WTC11 (cell line): ENCODE data around the gene PPP2R1B. TPM values are rescaled to one million over a fixed set of nuclear protein-coding genes. Genes with fewer than 3 reads are reported as not detected.
A peak's percentile ranks its signal among the peaks of the same experiment; 100 is the strongest.
"Not testable (repeated sequence)": the region's sequence is repeated elsewhere in the genome, so short reads cannot be mapped to it uniquely, and the experiment has no call there.

Experiments used
- ATAC-seq: fragments of 200-7000 bp; cut with Tn5 transposase; 2 replicates; pipeline ENCODE4 v1.10.0; 2021; ENCODE audit warnings: mild to moderate bottlenecking, moderate library complexity
- CTCF ChIA-PET: fragments of 300-600 bp; sonication (Branson Sonifier 250); formaldehyde crosslinking; loops from one replicate; lab custom pipeline; 2021; ENCODE audit warnings: antibody characterized with exemption; lab: Charles Lee
- POLR2A ChIA-PET: fragments of 350-600 bp; sonication (Branson Sonifier 250); formaldehyde crosslinking; loops from one replicate; lab custom pipeline; 2021; ENCODE audit warnings: antibody characterized with exemption; lab: Charles Lee
- DNase-seq: peaks from one replicate; pipeline ENCODE4 v3.0.0; 2021; ENCODE audit warnings: low spot score
- H3K27ac Mint-ChIP-seq: 2 replicates; pipeline ENCODE4 v1.8.0; 2021; ENCODE audit warnings: mixed read lengths
- H3K27me3 Mint-ChIP-seq: 2 replicates; pipeline ENCODE4 v1.8.0; 2021; ENCODE audit warnings: low read depth, mild to moderate bottlenecking, moderate library complexity, mixed read lengths
- H3K36me3 Mint-ChIP-seq: 2 replicates; pipeline ENCODE4 v1.8.0; 2021; ENCODE audit warnings: mixed read lengths
- H3K4me1 Mint-ChIP-seq: 2 replicates; pipeline ENCODE4 v1.8.0; 2022; ENCODE audit warnings: mixed read lengths
- H3K4me3 Mint-ChIP-seq: 2 replicates; pipeline ENCODE4 v1.8.0; 2021; ENCODE audit warnings: mild to moderate bottlenecking, moderate library complexity, mixed read lengths
- H3K9me3 Mint-ChIP-seq: 2 replicates; pipeline ENCODE4 v1.8.0; 2021; ENCODE audit warnings: mixed read lengths
- EMX1 ChIP-seq: fragments of 250-450 bp; sonication (Bioruptor Pico); IDR thresholded peaks from 2 replicates; pipeline ENCODE4 v1.8.0; 2021; ENCODE audit warnings: mild to moderate bottlenecking
- ETV6 ChIP-seq: sonication (generic); formaldehyde crosslinking; IDR thresholded peaks from 2 replicates; pipeline ENCODE4 v1.8.1; 2022; ENCODE audit warnings: mild to moderate bottlenecking, missing genetic modification reagents
- JAZF1 ChIP-seq: fragments of 250-450 bp; sonication (Bioruptor Pico); IDR thresholded peaks from 2 replicates; pipeline ENCODE4 v1.9.0; 2021; ENCODE audit warnings: moderate library complexity, mild to moderate bottlenecking, inconsistent platforms
- PRRX2 ChIP-seq: fragments of 250-450 bp; sonication (Bioruptor Pico); IDR thresholded peaks from 2 replicates; pipeline ENCODE4 v1.8.0; 2021; ENCODE audit warnings: mild to moderate bottlenecking
- SOX15 ChIP-seq: fragments of 250-450 bp; sonication (Bioruptor Pico); IDR thresholded peaks from 2 replicates; pipeline ENCODE4 v1.9.0; 2021; ENCODE audit warnings: mild to moderate bottlenecking
- ZNF138 ChIP-seq: sonication (generic); formaldehyde crosslinking; conservative IDR thresholded peaks from 2 replicates; pipeline ENCODE4 v1.8.1; 2022; ENCODE audit warnings: mild to moderate bottlenecking, moderate library complexity, missing genetic modification reagents
- ZNF219 ChIP-seq: sonication (generic); formaldehyde crosslinking; IDR thresholded peaks from 2 replicates; pipeline ENCODE4 v1.8.0; 2023; ENCODE audit warnings: missing genetic modification reagents, mild to moderate bottlenecking, borderline replicate concordance
- ZNF263 ChIP-seq: sonication (generic); formaldehyde crosslinking; IDR thresholded peaks from 2 replicates; pipeline ENCODE4 v1.8.1; 2022; ENCODE audit warnings: low read depth, mild to moderate bottlenecking, moderate library complexity, missing genetic modification reagents
- ZNF317 ChIP-seq: sonication (generic); formaldehyde crosslinking; IDR thresholded peaks from 2 replicates; pipeline ENCODE4 v1.8.1; 2023; ENCODE audit warnings: low read depth, mild to moderate bottlenecking, moderate library complexity, missing genetic modification reagents, borderline replicate concordance
- ZNF416 ChIP-seq: fragments of 250-450 bp; sonication (Bioruptor Pico); IDR thresholded peaks from 2 replicates; pipeline ENCODE4 v1.9.0; 2021; ENCODE audit warnings: mild to moderate bottlenecking, inconsistent platforms
- ZNF532 ChIP-seq: fragments of 250-450 bp; sonication (Bioruptor Pico); IDR thresholded peaks from 2 replicates; pipeline ENCODE4 v1.9.0; 2021; ENCODE audit warnings: mild to moderate bottlenecking, borderline replicate concordance
- ZSCAN18 ChIP-seq: fragments of 250-450 bp; sonication (Bioruptor Pico); IDR thresholded peaks from 2 replicates; pipeline ENCODE4 v2.1.2; 2022; ENCODE audit warnings: mild to moderate bottlenecking, moderate library complexity
- total RNA-seq: library from RNA; stranded (reverse); gene quantifications from 3 replicates; pipeline ENCODE4 v1.2.3, GENCODE V29; 2021
- TF ChIP-seq, protein P1 (sequence below): sonication (generic); formaldehyde crosslinking; IDR thresholded peaks from 2 replicates; pipeline ENCODE4 v1.8.0; 2022; ENCODE audit warnings: missing genetic modification reagents
- TF ChIP-seq, protein P2 (sequence below): sonication (generic); formaldehyde crosslinking; conservative IDR thresholded peaks from 2 replicates; pipeline ENCODE4 v1.8.1; 2022; ENCODE audit warnings: mild to moderate bottlenecking, missing genetic modification reagents
- TF ChIP-seq, protein P3 (sequence below): sonication (generic); formaldehyde crosslinking; IDR thresholded peaks from 2 replicates; pipeline ENCODE4 v1.8.1; 2023; ENCODE audit warnings: mild to moderate bottlenecking, missing genetic modification reagents, borderline replicate concordance
- TF ChIP-seq, protein P4 (sequence below): sonication (generic); formaldehyde crosslinking; IDR thresholded peaks from 2 replicates; pipeline ENCODE4 v1.8.1; 2023; ENCODE audit warnings: mild to moderate bottlenecking, missing genetic modification reagents, moderate library complexity

PPP2R1B gene
- total RNA-seq, 1 experiment from 2014 or later, result 87.7 TPM

DNA sequence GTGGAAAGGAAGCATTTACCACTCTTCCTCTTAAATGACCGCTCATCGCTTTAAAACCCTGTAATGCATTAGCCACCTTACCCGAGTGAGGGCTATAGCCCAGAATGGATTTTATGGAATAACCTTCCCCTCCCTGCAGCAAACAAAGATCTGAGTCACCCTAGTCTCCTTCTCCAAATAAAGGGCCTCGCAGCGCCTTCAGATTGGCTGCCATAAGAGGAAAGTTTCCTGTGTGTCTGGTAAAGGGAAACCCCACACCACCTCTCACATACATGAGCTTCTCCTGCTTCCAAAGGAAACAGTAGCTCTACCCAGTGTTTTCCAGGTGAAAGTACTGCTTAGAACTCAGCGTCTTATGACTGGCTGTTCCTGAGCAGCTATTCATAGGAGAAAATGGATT is 47.8 kb downstream of the PPP2R1B start:
- no peak for DNase-seq
- CTCF ChIA-PET, result interaction anchor here (0.8 to 1.1 kb wide), 2 partner anchors 114 to 136 kb away, joined by 3 to 4 read pairs; no protein-coding TSS in a partner anchor
- peaks cover 21% of the 10 kb centered on the region for H3K4me1 Mint-ChIP-seq
- TF ChIP-seq SOX15 (CRISPR knock-in tag) (no peak), ZNF263 (CRISPR knock-in tag) (no peak), JAZF1 (CRISPR knock-in tag) (no peak), ETV6 (CRISPR knock-in tag) (no peak), ZNF219 (CRISPR knock-in tag) (no peak)
- TF ChIP-seq, protein P1, sequence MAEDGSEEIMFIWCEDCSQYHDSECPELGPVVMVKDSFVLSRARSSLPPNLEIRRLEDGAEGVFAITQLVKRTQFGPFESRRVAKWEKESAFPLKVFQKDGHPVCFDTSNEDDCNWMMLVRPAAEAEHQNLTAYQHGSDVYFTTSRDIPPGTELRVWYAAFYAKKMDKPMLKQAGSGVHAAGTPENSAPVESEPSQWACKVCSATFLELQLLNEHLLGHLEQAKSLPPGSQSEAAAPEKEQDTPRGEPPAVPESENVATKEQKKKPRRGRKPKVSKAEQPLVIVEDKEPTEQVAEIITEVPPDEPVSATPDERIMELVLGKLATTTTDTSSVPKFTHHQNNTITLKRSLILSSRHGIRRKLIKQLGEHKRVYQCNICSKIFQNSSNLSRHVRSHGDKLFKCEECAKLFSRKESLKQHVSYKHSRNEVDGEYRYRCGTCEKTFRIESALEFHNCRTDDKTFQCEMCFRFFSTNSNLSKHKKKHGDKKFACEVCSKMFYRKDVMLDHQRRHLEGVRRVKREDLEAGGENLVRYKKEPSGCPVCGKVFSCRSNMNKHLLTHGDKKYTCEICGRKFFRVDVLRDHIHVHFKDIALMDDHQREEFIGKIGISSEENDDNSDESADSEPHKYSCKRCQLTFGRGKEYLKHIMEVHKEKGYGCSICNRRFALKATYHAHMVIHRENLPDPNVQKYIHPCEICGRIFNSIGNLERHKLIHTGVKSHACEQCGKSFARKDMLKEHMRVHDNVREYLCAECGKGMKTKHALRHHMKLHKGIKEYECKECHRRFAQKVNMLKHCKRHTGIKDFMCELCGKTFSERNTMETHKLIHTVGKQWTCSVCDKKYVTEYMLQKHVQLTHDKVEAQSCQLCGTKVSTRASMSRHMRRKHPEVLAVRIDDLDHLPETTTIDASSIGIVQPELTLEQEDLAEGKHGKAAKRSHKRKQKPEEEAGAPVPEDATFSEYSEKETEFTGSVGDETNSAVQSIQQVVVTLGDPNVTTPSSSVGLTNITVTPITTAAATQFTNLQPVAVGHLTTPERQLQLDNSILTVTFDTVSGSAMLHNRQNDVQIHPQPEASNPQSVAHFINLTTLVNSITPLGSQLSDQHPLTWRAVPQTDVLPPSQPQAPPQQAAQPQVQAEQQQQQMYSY (CRISPR knock-in tag), result no peak
- TF ChIP-seq, protein P2, sequence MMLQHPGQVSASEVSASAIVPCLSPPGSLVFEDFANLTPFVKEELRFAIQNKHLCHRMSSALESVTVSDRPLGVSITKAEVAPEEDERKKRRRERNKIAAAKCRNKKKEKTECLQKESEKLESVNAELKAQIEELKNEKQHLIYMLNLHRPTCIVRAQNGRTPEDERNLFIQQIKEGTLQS (CRISPR knock-in tag), result no peak
- TF ChIP-seq, all 79 proteins: peak for 0
- Mint-ChIP-seq H3K4me3 (no peak overlapping the region), H3K36me3 (peaks cover 29% of the 10 kb centered on the region), H3K27ac (peak overlapping the region; percentile 48), H3K27me3 (no peaks in the 10 kb centered on the region), H3K9me3 (no peaks in the 10 kb centered on the region)
- POLR2A ChIA-PET, result interaction anchor here (0.6 kb wide), 1 partner anchor 360 kb away, joined by 3 read pairs; no protein-coding TSS in a partner anchor
- peak; percentile 33 for ATAC-seq

- H3K9me3 Mint-ChIP-seq, CTCF ChIA-PET, DNase-seq, H3K27me3 Mint-ChIP-seq, ATAC-seq, H3K4me3 Mint-ChIP-seq: not testable (repeated sequence)
- Mint-ChIP-seq H3K4me1 (peaks cover 15% of the 10 kb centered on the region), H3K36me3 (peaks cover 27% of the 10 kb centered on the region), H3K27ac (peak overlapping the region; percentile 67; the same call in 1 of the 2 replicates)
- POLR2A ChIA-PET, result interaction anchor here (0.6 kb wide), 1 partner anchor 361 kb away, joined by 3 read pairs; no protein-coding TSS in a partner anchor
Observed at GRCh38 chr11:111717660-111718059, 48.5 kb downstream of the PPP2R1B start.

GRCh38 chr11:111715142-111715816 is 50.9 kb downstream of the PPP2R1B start:
- CTCF ChIA-PET, result no interaction called here
- TF ChIP-seq ZNF416 (CRISPR knock-in tag), result no peak
- TF ChIP-seq, protein P3, sequence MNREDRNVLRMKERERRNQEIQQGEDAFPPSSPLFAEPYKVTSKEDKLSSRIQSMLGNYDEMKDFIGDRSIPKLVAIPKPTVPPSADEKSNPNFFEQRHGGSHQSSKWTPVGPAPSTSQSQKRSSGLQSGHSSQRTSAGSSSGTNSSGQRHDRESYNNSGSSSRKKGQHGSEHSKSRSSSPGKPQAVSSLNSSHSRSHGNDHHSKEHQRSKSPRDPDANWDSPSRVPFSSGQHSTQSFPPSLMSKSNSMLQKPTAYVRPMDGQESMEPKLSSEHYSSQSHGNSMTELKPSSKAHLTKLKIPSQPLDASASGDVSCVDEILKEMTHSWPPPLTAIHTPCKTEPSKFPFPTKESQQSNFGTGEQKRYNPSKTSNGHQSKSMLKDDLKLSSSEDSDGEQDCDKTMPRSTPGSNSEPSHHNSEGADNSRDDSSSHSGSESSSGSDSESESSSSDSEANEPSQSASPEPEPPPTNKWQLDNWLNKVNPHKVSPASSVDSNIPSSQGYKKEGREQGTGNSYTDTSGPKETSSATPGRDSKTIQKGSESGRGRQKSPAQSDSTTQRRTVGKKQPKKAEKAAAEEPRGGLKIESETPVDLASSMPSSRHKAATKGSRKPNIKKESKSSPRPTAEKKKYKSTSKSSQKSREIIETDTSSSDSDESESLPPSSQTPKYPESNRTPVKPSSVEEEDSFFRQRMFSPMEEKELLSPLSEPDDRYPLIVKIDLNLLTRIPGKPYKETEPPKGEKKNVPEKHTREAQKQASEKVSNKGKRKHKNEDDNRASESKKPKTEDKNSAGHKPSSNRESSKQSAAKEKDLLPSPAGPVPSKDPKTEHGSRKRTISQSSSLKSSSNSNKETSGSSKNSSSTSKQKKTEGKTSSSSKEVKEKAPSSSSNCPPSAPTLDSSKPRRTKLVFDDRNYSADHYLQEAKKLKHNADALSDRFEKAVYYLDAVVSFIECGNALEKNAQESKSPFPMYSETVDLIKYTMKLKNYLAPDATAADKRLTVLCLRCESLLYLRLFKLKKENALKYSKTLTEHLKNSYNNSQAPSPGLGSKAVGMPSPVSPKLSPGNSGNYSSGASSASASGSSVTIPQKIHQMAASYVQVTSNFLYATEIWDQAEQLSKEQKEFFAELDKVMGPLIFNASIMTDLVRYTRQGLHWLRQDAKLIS (CRISPR knock-in tag), result no peak
- TF ChIP-seq, protein P4, sequence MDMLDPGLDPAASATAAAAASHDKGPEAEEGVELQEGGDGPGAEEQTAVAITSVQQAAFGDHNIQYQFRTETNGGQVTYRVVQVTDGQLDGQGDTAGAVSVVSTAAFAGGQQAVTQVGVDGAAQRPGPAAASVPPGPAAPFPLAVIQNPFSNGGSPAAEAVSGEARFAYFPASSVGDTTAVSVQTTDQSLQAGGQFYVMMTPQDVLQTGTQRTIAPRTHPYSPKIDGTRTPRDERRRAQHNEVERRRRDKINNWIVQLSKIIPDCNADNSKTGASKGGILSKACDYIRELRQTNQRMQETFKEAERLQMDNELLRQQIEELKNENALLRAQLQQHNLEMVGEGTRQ (CRISPR knock-in tag), result no peak
- no peak for TF ChIP-seq ZNF532
- no peak for TF ChIP-seq PRRX2 (CRISPR knock-in tag)
- no peak for TF ChIP-seq EMX1 (CRISPR knock-in tag)
- no peak for TF ChIP-seq ZSCAN18
- no peak for TF ChIP-seq ZNF138
- TF ChIP-seq ZNF317 (CRISPR knock-in tag), result no peak

More at GRCh38 chr11:111715142-111715816, 50.9 kb downstream of the PPP2R1B start:
- Mint-ChIP-seq H3K27me3 (no peaks in the 10 kb centered on the region), H3K9me3 (no peaks in the 10 kb centered on the region), H3K4me1 (peaks cover 15% of the 10 kb centered on the region), H3K4me3 (no peak overlapping the region), H3K36me3 (peaks cover 9% of the 10 kb centered on the region), H3K27ac (no peak overlapping the region)
- no peak for ATAC-seq
- POLR2A ChIA-PET, result no interaction called here
- DNase-seq, result no peak
